HG03045 (cell line): ENCODE results near the gene ATOX1.
A peak's percentile ranks its signal among the peaks of the same experiment; 100 is the strongest.
"Not testable (repeated sequence)": the region's sequence is repeated elsewhere in the genome, so short reads cannot be mapped to it uniquely, and the experiment has no call there.

ENCODE experiments used
- ATAC-seq: cut with Tn5 transposase; IDR thresholded peaks from one replicate; pipeline ENCODE4 v1.9.1; 2021; ENCODE audit warnings: mild to moderate bottlenecking, moderate library complexity; ENCODE audit not compliant: unreplicated experiment

Gene ATOX1

DNA sequence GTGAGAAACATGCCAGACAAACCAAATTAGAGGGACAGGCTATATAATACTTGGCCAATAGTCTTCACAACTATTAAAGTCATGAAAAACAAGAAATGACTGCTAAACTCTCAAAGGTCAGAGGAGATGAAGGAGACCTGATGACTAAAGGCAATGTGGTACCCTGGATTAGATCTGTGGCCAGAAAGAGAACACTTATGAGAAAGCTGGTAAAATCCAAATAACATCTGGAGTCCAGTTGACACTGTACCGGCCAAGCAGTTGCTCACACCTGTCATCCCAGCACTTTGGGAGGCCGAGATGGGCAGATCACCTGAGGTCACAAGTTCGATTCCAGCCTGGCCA is 24.4 kb downstream of the ATOX1 start:
- ATAC-seq, result no peak

DNA sequence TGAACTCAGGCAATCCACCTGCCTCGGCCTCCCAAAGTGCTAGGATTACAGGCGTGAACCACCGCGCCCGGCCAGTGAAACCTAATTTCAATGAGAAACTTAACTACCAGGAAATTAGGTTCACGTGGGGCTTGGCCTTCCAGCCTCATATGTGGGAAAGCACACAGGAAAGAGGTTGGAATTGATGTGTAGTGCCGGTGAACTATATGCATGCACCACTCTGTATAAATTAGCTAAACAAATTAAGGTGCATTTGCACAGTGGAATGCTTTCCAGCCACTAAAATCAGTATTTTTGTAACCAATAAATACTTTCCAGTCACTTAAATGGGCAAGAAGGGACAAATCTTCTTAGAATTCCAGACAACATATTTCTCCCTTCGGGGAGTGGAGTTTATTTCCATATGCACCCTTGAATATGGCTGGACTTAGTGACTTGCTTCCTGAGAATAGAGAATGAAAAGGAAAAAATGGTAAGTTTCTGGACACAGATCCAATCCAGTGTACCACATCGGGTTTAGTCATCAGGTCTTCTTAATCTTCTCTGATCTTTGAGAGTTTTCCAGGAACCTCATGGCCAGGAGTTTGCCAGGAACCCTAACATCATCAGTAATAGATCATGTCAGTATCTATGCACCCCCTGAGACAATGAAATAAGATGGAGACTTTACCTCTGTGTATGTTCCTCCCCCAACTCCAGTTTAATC is 24.9 kb downstream of the ATOX1 start:
- ATAC-seq, result no peak

DNA sequence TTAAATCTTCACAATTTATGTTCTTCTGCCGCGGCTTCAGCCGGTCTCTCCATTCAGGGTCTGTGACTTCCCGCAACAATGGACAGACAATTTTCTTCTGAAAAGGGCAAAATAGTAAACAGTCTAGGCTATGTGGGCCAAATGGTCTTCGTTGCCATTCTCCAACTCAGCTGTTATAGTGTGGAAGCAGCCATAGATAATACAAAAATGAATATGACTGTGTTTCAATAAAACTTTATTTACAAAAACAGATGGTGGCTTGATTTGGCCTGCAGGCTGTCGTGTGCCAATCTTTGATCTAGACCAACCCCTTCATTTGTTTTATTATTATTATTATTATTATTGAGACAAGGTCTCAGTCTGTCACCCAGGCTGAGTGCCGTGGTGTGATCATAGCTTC is 28.1 kb downstream of the ATOX1 start:
- no peak for ATAC-seq

DNA sequence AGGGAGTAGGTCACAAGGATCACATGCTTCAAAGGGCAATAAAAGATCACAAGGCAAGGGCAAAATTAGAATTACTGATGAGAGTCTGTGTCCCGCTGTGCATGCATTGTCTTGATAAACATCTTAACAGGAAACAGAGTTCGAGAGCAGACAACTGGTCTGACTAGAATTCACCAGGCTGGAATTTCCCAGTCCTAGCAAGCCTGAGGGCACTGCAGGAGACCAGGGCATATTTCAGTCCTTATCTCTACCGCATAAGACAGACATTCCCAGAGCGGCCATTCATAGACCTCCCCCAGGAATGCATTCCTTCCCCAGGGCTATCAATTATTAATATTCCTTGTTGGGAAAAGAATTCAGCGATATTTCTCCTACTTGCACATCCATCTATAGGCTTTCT is 28.8 kb downstream of the ATOX1 start:
- not testable (repeated sequence) for ATAC-seq

DNA sequence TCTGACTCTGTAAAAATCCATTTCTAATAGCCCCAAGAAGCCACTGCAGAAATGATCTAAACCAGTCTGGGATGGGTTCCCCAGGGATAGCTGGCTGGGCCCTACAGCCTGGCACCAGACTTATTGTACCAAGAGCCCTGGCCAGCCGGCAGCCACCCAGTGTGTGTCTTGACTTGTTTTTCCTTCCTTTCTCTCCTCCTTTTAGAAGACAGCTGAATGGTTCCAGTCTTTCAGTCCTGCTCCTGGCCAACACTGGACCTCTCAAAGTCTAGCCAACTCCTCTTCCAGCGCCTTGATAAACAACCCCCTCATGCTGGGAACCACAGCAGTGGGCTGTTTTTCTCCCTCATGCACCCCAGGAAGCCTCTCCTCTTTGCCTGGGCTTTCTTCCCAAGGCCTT is 34.1 kb downstream of the ATOX1 start:
- ATAC-seq, result no peak

DNA sequence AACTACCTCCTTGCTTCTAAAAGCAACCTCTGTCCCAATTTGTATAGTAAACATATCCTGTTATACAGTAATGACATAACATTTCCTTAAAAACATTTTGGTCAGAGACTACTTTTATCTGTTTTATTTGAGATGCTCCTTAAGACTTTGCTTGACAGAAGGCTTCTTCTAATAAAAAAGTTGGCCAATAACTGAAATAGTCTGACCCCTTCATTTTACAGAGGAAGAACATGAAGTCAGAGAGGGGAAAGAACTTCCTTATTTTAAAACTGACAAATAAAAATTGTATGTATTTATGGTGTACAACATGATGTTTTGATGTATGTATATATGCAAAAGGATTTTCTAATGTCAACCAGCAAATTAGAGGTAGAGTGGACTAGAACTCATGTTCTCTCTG is 35.9 kb downstream of the ATOX1 start:
- ATAC-seq, result no peak

DNA sequence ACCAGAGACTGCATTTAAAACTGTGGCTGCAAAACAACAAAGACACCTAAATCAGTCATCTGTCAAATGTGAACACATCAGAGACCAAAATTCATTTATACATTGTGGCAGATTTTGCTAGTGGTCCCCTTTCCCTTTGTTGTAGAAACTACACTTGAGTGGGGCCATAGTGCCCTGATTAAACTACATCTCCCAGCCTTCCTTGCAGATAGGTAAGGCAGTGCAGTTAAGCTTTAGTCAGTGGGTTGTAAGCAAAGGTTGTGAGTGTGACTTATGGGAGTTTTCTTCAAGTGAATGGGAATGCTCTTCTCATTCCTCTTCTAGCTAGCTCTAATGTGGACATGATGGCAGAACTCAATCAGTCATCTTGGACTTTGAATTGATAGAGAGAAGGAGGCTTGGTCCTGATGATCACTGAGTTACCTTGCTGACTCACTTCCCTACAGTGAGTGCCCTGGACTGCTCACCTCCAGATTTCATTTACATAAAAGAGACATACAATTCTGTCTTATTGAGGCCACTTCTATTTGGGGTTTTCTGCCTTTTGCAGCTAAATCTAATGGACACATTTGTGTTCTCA is 36.5 kb downstream of the ATOX1 start:
- no peak for ATAC-seq

DNA sequence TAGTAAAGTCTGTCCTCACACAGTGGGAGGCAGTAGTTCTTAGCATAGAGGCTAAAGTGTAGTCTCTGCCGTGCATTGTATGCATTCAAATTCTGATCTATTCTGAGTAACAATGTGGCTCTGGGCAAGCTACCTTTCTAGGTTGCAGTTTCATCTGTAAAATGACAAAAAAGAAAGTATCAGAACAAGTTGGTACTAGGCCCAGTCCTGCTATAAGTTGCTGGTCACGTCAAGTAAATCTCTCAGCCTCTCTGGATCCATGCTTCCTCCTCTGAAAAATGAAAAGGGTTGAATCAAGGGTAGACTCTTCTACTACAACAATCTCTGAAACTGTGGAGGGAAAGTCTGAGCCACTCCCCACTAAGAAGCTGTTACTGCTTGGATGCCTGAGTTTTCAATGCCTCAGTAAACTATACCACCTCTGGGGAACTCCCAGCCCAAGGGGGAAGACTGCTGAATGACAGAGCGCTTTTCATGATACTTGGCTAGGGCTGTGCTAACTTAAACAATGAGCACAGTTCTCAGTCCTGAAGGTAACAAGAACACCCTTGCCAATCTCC is 37.3 kb downstream of the ATOX1 start:
- peak; percentile 83 for ATAC-seq

DNA sequence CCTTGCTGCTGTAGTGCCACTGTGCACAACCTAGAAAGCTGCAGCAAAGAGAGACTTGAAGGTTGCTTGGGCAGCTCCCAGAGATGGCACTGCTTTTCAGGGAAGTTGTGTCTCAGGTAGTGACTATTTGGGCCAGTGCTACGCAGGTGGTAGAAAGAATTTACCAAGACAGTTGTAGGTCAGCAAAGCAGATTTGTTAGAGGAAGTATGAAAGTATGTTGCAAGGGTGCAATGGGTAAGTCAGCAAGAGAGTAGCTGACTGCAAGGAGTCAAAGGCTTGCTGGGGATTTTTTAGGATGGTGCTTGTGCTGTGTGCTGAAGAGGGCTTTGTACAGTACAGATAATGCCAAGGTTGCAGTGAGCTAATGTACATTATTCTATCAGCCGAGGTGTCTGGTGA is 38.2 kb downstream of the ATOX1 start:
- no peak for ATAC-seq

DNA sequence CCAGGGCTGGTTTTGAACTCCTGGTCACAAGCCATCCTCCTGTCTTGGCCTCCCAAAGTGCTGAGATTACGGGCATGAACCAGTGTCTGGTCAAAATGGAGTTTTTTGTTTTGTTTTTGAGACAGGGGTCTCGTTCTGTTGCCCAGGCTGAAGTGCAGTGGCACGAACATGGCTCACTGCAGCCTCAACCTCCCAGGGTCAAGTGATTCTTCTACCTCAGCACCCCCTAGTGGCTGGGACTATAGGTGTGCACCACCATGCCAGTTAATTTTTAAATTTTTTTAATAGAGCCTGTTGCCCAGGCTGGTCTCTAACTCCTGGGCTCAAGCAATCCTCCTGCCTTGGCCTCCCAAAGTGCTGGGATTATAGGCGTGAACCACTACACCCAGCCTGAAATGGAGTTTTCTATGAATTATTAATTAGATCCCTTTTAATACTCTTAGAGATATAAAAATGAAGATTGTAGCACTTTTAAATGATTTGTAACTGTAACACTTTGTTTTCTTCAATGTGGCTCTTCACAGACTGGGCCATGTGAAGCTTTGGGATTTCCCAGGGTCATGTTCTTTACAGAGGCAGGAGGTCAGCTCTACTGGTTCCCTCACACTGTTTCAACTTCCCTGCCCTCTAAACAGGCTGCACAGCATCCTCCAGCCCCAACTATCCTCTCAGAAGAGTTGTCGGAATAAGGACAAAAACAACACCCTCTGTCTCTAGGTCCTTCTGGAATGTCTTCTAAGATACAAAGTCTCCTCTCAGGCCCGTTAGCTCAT is 39.0 kb downstream of the ATOX1 start:
- no peak for ATAC-seq

DNA sequence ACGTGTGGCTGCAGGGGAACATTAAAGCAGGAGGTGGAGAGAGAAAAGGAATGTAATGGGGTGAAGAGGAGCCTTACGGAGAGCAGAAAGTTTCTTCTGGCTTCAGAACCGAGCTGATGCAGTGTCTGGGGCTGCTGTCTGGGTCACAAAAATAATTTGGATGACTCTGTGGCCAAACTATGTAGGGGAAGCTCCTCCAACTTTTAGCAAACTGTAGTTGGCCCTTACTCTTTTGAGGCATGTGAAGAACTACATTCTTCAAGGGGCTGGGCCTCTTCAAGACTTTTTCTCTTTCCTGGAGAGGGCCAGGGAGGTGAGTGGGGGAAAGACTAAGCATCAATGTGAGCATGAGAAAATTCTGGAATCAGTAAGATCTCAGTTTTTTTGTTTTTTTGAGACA is 39.8 kb downstream of the ATOX1 start:
- ATAC-seq, result no peak

DNA sequence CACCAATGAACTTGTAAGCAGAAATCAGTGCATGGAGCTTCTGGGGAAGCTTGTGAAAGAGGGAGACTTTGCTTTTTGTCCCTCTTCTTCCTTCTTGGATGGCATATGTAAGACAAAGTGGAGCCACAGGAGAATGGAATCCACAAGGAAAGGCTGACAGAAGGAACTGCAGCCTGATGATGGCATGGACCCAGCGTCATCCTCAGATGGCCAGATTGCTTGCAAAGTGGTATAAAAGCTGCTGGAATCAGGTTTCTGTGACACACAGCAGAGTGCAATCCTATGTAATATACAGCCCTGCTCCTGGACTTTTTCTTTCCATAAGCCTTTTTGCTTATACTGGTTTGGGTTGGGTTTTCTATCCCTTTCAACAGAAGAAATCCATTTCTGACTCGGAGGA is 40.3 kb downstream of the ATOX1 start:
- ATAC-seq, result no peak

DNA sequence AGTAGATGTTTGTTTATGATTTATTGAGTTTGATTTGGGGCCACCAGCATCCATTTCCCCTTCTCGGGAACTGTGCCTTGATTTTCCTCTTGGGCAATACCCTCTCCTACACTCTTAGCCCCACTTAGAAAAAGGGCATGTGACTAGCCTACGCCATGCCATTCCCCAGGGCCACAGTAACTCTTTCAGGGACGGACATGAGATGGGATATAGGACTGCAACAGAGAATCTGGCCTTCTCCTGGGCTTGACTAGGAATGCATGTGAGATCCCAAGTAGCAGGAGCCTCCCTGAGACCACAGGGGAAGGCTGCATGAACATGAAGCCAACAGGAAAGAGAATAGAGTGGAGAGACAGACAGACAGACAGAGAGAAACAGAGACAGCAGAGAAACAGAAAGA is 41.0 kb downstream of the ATOX1 start:
- no peak for ATAC-seq

DNA sequence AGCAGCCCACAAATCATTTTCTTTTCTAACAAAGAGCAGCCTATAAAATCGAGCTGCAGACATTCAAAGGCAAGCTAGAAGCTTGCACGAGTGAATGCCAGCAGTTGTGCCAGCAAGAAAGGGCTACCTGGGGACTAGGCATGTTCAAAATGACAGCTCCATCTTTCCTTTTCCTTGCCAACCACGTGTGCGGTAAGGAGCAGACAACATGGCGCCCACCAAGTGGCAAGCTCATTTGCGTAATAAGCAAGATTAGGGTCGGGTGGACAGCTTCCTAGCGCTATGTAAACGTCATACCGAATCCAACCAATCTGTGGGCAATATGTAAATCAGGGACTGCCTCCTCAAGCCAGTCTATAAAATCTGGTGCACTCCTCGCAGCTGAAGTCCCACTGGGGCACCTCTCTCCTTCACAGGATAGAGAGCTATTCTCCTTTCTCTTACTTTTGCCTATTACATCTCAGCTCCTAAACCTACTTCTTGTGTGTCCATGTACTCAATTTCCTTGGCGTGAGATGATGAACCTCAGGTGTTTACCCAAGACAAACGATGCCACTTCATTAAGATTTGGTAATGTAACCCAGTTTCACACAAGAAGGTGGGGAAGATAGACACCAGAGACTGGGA is 49.2 kb downstream of the ATOX1 start:
- no peak for ATAC-seq

DNA sequence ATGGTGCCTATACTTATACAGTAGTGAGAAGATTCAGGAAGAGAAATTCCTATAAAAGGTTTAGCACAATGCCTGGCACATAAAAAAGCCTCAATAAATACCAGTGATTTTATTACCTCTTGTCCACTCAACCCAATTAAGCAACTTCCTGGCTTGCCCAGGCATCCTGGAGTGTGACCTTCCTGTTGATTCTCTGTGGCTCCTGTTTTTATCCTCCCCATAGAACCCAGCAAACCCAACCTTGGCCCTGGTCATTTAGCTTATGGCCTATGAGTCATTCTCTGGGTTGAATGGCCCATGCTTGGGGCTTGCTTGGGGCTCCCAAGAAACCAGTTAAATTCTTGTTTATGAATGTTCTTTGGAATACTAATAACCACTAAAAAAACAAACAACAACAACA is 50.3 kb downstream of the ATOX1 start:
- no peak for ATAC-seq

DNA sequence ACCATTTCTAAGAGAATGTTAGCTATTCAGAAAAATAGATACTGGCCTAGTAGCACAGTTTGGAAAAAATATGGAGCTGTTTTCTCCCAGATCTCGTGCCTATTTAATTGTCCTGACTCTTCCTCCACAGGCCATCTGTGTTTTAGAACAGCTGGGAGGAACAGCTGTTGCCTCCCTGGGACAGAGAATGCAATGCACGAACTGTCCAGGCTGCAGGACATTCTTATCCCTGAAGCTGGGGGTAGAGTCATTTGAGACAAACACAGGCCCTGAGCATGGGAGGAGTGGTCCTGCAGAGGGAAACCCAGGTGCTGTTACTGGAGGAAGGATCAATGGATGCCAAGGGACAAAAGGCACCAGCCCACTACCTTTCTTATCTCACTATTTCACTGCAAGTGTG is 50.9 kb downstream of the ATOX1 start:
- ATAC-seq, result no peak

DNA sequence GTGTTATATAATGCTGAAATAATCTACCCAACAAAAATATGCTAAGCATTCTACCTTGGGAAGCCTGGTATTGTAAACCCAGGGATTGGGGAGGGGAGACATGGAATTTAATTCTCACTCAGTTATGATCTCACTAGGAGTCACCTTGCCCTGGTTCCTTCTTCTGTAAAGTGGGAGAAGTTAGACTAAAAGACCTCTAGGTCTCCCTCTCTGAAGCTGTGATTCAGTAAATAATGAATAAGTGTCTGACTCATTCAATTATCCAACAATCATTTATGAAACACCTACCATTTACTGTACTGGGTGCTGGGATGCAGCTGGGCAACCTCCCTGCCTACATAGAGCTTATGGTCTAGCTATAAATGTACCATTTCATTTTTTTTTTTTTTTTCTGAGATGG is 51.5 kb downstream of the ATOX1 start:
- ATAC-seq, result no peak

DNA sequence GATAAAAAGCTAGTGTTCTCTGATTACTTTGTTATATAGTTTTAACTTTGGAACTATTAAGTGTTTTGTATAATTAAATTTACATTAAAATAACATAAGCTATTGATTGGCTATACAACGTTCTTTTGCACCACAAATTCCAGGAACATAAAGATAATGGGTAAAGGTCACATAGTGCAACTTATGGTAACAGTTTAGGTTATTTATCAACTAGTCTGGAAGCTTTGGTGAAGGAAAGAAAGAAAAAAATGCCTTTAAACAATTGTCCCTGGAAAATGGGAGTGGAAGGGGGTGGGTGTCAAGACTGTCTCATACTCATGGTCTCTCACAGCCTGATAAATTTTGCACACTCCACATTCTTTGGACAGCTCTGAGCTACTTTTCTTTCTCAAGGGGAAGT is 54.7 kb downstream of the ATOX1 start:
- ATAC-seq, result no peak

DNA sequence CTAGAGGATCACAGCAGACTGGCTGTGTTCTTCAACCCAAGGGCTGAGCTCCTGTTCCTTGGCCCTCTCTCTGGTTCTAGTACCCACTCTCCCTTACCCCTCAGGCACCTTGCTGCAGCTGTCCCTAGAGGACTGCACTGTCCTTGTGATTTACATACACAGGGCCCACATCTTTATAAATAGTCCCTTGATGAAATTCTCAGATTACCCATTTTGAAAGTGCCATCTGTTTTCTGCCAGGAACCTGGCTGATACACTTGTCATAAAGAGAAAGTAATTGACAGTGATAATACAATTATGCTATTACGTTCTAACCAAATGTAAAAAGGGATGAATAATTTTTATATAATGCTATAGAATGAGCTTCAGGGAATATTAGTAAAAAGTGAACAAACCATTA is 55.2 kb downstream of the ATOX1 start:
- peak; percentile 92 for ATAC-seq

DNA sequence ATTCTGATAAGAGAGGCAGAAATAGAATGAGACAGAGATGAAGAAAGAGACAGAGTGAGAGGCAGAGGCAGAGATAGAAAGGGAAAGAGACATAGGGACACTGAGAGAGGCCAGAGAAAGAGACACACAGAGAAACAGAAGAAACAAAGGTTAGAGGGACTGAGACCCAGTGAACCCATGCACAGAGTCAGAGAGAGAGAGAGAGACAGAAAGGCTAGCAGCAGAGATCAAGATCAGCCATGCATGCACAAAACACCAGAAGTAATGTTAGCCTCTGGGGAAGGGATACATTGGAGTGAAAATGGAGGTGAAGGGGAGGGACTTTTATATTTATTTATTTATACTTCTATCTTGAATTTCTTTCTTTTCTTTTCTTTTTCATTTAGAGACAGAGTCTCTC is 57.6 kb downstream of the ATOX1 start:
- no peak for ATAC-seq

DNA sequence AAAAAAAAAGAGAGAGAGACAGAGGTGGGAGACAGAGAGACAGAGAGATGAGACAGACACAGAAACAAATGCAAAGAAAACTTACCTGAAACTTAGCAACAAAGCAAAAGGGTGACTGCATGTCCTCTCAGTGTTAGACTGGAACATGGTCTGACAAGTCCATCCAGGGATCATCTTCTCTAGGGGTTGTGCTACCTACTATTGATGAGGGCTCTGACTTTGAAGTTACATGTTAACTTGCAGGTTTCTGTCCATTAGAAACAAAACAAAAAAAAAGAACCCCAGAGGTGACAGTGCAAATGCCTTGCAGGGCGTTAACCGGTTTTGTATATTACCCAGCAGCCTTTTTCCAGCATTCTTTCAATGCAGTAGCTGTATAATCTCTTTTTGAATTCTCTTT is 58.1 kb downstream of the ATOX1 start:
- no peak for ATAC-seq
